ENCODE results near the gene POLR2H. TPM values are rescaled to one million over a fixed set of nuclear protein-coding genes. Genes with fewer than 3 reads are reported as not detected.

Gene POLR2H
- total and polyA plus RNA-seq, 2 donors (not counting 1 experiment from before 2014, with no cell fraction given), result 60.4 to 106 TPM

GRCh38 chr3:184359610-184360009 is 1.9 kb upstream of the POLR2H start:
- ChIA-PET CTCF (interaction anchor here (1.1 kb wide), 2 partner anchors 12 to 153 kb away, joined by 3 read pairs; no protein-coding TSS in a partner anchor), POLR2A (no interaction called here)
- Histone ChIP-seq H3K4me3 (ENCODE audit: control extremely low read depth in 1 of 5, extremely low read depth in 1 of 5, insufficient read depth in 1 of 5, low read depth in 2 of 5, low read length in 4 of 5) (no peak overlapping the region), H3K36me3 (replicated peaks in 1 of 2; ENCODE audit: control extremely low read depth in 1 of 2, control insufficient read depth in 1 of 2, extremely low read depth in 1 of 2, insufficient read depth in 2 of 2, low read length in 1 of 2) (no peaks in the 10 kb centered on the region), H2AFZ (ENCODE audit: insufficient read depth, low read depth, low read length, poor library complexity, severe bottlenecking) (no peak overlapping the region), H3K79me2 (ENCODE audit: control insufficient read depth, insufficient read depth, low read length) (peaks cover 9% of the 10 kb centered on the region), H3K9me3 (ENCODE audit: control extremely low read depth in 1 of 3, control insufficient read depth in 2 of 3, insufficient read depth in 1 of 3, low read length in 2 of 3) (no peaks in the 10 kb centered on the region), H3K27ac (ENCODE audit: low read length in 2 of 2) (no peak overlapping the region), H4K20me1 (ENCODE audit: control insufficient read depth, insufficient read depth, low read length, poor library complexity, severe bottlenecking) (no peaks in the 10 kb centered on the region), H3K27me3 (replicated peaks in 1 of 4; ENCODE audit: control extremely low read depth in 1 of 4, control insufficient read depth in 3 of 4, insufficient read depth in 4 of 4, low read length in 3 of 4) (no peaks in the 10 kb centered on the region), H3K4me2 (replicated peaks; ENCODE audit: low read depth, low read length, poor library complexity, severe bottlenecking) (no peak overlapping the region), H3K9ac (ENCODE audit: low read length) (no peak overlapping the region), H3K4me1 (ENCODE audit: control insufficient read depth in 2 of 2, insufficient read depth in 2 of 2, low read length in 2 of 2) (peaks cover 9 to 17% of the 10 kb centered on the region in 2 donors)
- Mint-ChIP-seq H3K9me3 (ENCODE audit: insufficient read depth) (no peaks in the 10 kb centered on the region), H3K27me3 (no peaks in the 10 kb centered on the region), H3K4me1 (peaks cover 16% of the 10 kb centered on the region), H3K27ac (no peak overlapping the region), H3K4me3 (peak overlapping the region; percentile 83)
- ATAC-seq (ENCODE audit: low read depth), result no peak
- TF ChIP-seq EZH2 (IDR thresholded peaks at IDR 0.05; ENCODE audit: borderline replicate concordance, insufficient read depth, low read depth, low read length, poor library complexity, severe bottlenecking), result no peak
- no peak for TF ChIP-seq CTCF (IDR thresholded peaks at IDR 0.05)
- WGBS (ENCODE audit: insufficient coverage), result 97% methylated on average over 8 of the region's 9 CpGs
- no peak for DNase-seq
- intact Hi-C loops (cut with micrococcal nuclease), result loop anchor here (5.0 kb wide), 2 partner anchors 353 to 1578 kb away; partner anchors contain the start of genes MAGEF1 and TRA2B

- DNase-seq, result no peak
- Histone ChIP-seq H3K79me2 (ENCODE audit: control insufficient read depth, insufficient read depth, low read length) (peaks cover 9% of the 10 kb centered on the region), H3K4me2 (replicated peaks; ENCODE audit: low read depth, low read length, poor library complexity, severe bottlenecking) (peak overlapping the region; percentile 97), H3K4me3 (ENCODE audit: control extremely low read depth in 1 of 5, extremely low read depth in 1 of 5, insufficient read depth in 1 of 5, low read depth in 2 of 5, low read length in 4 of 5) (no peak overlapping the region), H3K9me3 (ENCODE audit: control extremely low read depth in 1 of 3, control insufficient read depth in 2 of 3, insufficient read depth in 1 of 3, low read length in 2 of 3) (no peaks in the 10 kb centered on the region), H3K27ac (ENCODE audit: low read length in 2 of 2) (no peak overlapping the region), H3K9ac (ENCODE audit: low read length) (no peak overlapping the region), H3K36me3 (replicated peaks in 1 of 2; ENCODE audit: control extremely low read depth in 1 of 2, control insufficient read depth in 1 of 2, extremely low read depth in 1 of 2, insufficient read depth in 2 of 2, low read length in 1 of 2) (no peaks in the 10 kb centered on the region), H2AFZ (ENCODE audit: insufficient read depth, low read depth, low read length, poor library complexity, severe bottlenecking) (peak overlapping the region; percentile 96), H4K20me1 (ENCODE audit: control insufficient read depth, insufficient read depth, low read length, poor library complexity, severe bottlenecking) (no peaks in the 10 kb centered on the region), H3K27me3 (replicated peaks in 1 of 4; ENCODE audit: control extremely low read depth in 1 of 4, control insufficient read depth in 3 of 4, insufficient read depth in 4 of 4, low read length in 3 of 4) (no peaks in the 10 kb centered on the region), H3K4me1 (ENCODE audit: control insufficient read depth in 2 of 2, insufficient read depth in 2 of 2, low read length in 2 of 2) (peaks cover 9 to 17% of the 10 kb centered on the region in 2 donors)
- no peaks in the 10 kb centered on the region for H3K27me3 Mint-ChIP-seq
- ATAC-seq (ENCODE audit: low read depth), result no peak
- peak overlapping the region; percentile 80 for H3K27ac Mint-ChIP-seq
- no peaks in the 10 kb centered on the region for H3K9me3 Mint-ChIP-seq (ENCODE audit: insufficient read depth)
- TF ChIP-seq EZH2 (IDR thresholded peaks at IDR 0.05; ENCODE audit: borderline replicate concordance, insufficient read depth, low read depth, low read length, poor library complexity, severe bottlenecking), result no peak
- no peak for TF ChIP-seq CTCF (IDR thresholded peaks at IDR 0.05)
- peaks cover 20% of the 10 kb centered on the region for H3K4me1 Mint-ChIP-seq
- WGBS (ENCODE audit: insufficient coverage), result 92% methylated on average over 8 of the region's 12 CpGs
- H3K4me3 Mint-ChIP-seq, result peak overlapping the region; percentile 83
- CTCF ChIA-PET, result interaction anchor here (1.1 to 3.0 kb wide), 3 partner anchors 11 to 154 kb away, joined by 3 to 13 read pairs (median 3); no protein-coding TSS in a partner anchor
- intact Hi-C loops (cut with micrococcal nuclease), result loop anchor here (5.0 kb wide), 2 partner anchors 352 to 1577 kb away; partner anchors contain the start of genes MAGEF1 and TRA2B
- POLR2A ChIA-PET, result no interaction called here
These were observed 1.2 kb upstream of the POLR2H start for GRCh38 chr3:184360070-184360928.
